Measurements from ENCODE around the gene ZNF14. TPM values are rescaled to one million over a fixed set of nuclear protein-coding genes. Genes with fewer than 3 reads are reported as not detected.
"Not testable (repeated sequence)": the region's sequence is repeated elsewhere in the genome, so short reads cannot be mapped to it uniquely, and the experiment has no call there.

The ZNF14 gene
- total RNA-seq, 3 donors from 2014 or later (not counting 1 experiment from before 2014, with no cell fraction given) = 12.7 to 18.6 (median 14.0) TPM

DNA sequence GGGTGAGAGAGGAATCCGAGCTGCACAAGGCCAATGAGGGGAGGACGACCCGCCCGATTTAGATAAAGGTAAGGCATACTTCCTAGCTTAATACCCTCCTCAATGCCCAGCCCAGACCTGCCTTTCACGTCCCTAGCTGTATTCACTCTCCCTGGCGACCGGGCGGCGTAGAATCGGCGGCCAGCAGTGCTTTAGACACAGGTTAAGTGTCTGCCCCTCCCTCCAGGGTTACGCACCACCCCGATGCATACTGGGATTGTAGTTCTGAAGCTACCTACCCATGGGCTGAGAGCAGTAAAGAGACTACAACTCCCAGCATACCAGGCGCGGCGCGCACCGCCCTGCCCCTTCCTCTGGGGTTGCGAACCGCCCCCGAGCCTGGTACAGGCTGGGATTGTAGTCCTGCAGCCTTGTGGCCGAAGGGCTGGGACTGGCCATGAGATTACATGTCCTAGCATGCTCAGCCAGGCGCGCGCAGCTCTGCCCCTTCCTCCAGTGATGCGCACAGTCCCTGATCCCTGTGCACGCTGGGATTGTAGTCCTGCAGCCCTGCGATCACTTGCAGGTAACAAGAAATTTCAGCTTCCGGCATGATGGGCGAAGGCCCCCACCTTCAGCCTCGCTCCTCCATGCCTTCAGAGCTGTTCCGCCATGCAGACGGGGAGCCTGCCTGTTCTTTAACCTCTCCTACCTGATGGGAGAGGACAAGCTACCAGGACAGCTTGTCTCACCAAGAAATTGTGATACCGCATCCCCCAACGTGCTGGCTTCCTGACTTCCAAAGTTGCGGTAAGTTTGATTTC lies 43.5 kb upstream of the ZNF14 start:
- ATAC-seq (peak; percentile 99 to 100 (median 99)), DNase-seq (peak; percentile 86 to 95)
- H3K27me3 ChIP-seq (ENCODE audit: control insufficient read depth, insufficient read depth, low read length) = no peaks in the 10 kb centered on the region
- peak overlapping the region; percentile 53 for H3K4me3 ChIP-seq (ENCODE audit: low read length)
- WGBS (ENCODE audit: insufficient coverage) = 0% methylated on average over 36 of the region's 36 CpGs
- H3K27me3 Mint-ChIP-seq (ENCODE audit: low read depth in 2 of 2) = no peaks in the 10 kb centered on the region
- H3K4me3 Mint-ChIP-seq = peak overlapping the region; percentile 93
- peak overlapping the region; percentile 58 for H3K27ac ChIP-seq (ENCODE audit: low read length)
- H3K4me1 ChIP-seq (ENCODE audit: control insufficient read depth, insufficient read depth, low read length) = peaks cover 15% of the 10 kb centered on the region
- H3K4me1 Mint-ChIP-seq = peaks cover 20 to 35% of the 10 kb centered on the region in 2 donors
- intact Hi-C loops (cut with micrococcal nuclease) = loop anchor here (1.0 kb wide), 4 partner anchors 43 to 125 kb away; partner anchors contain the start of genes ZNF14, ZNF253 and ZNF506
- no peaks in the 10 kb centered on the region for H3K9me3 Mint-ChIP-seq
- TF ChIP-seq, protein P1, sequence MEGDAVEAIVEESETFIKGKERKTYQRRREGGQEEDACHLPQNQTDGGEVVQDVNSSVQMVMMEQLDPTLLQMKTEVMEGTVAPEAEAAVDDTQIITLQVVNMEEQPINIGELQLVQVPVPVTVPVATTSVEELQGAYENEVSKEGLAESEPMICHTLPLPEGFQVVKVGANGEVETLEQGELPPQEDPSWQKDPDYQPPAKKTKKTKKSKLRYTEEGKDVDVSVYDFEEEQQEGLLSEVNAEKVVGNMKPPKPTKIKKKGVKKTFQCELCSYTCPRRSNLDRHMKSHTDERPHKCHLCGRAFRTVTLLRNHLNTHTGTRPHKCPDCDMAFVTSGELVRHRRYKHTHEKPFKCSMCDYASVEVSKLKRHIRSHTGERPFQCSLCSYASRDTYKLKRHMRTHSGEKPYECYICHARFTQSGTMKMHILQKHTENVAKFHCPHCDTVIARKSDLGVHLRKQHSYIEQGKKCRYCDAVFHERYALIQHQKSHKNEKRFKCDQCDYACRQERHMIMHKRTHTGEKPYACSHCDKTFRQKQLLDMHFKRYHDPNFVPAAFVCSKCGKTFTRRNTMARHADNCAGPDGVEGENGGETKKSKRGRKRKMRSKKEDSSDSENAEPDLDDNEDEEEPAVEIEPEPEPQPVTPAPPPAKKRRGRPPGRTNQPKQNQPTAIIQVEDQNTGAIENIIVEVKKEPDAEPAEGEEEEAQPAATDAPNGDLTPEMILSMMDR (IDR thresholded peaks at IDR 0.05) = no peak
- no peaks in the 10 kb centered on the region for H3K36me3 Mint-ChIP-seq
- H3K27ac Mint-ChIP-seq = peak overlapping the region; percentile 89 to 94
- no peaks in the 10 kb centered on the region for H3K36me3 ChIP-seq (ENCODE audit: control insufficient read depth, insufficient read depth, low read length)
- no peaks in the 10 kb centered on the region for H3K9me3 ChIP-seq (ENCODE audit: control insufficient read depth, insufficient read depth, low read length)

DNA sequence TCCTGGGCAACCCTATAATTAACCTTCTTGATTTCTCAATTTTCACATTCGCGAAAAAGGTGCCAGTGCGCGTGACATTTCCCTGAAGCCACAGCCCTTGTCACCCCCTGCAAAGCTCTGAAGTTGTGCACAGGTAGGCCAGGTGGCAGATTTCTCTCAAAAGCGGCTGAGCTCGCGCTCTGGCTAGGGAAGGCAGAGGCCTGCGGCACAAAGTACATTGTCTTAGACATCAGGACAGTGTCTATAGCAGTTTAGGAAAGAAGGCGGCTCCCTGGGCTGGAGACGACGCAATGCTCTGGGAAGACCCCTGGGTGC lies 42.9 kb upstream of the ZNF14 start:
- Mint-ChIP-seq H3K27me3 (ENCODE audit: low read depth in 2 of 2) (no peaks in the 10 kb centered on the region), H3K36me3 (no peaks in the 10 kb centered on the region), H3K9me3 (no peaks in the 10 kb centered on the region), H3K27ac (peak overlapping the region; percentile 89 to 94), H3K4me1 (peaks cover 20 to 35% of the 10 kb centered on the region in 2 donors), H3K4me3 (peak overlapping the region; percentile 93)
- Histone ChIP-seq H3K27ac (ENCODE audit: low read length) (peak overlapping the region; percentile 58), H3K4me1 (ENCODE audit: control insufficient read depth, insufficient read depth, low read length) (peaks cover 15% of the 10 kb centered on the region), H3K4me3 (ENCODE audit: low read length) (peak overlapping the region; percentile 53), H3K9me3 (ENCODE audit: control insufficient read depth, insufficient read depth, low read length) (no peaks in the 10 kb centered on the region), H3K27me3 (ENCODE audit: control insufficient read depth, insufficient read depth, low read length) (no peaks in the 10 kb centered on the region), H3K36me3 (ENCODE audit: control insufficient read depth, insufficient read depth, low read length) (no peaks in the 10 kb centered on the region)
- WGBS (ENCODE audit: insufficient coverage) = 2% methylated on average over 11 of the region's 11 CpGs
- TF ChIP-seq, protein P1 (IDR thresholded peaks at IDR 0.05) = no peak
- DNase-seq (no peak), ATAC-seq (peak; percentile 0 to 18 (median 12))
- intact Hi-C loops (cut with micrococcal nuclease) = loop anchor here (1.0 kb wide), 4 partner anchors 43 to 125 kb away; partner anchors contain the start of genes ZNF14, ZNF253 and ZNF506

DNA sequence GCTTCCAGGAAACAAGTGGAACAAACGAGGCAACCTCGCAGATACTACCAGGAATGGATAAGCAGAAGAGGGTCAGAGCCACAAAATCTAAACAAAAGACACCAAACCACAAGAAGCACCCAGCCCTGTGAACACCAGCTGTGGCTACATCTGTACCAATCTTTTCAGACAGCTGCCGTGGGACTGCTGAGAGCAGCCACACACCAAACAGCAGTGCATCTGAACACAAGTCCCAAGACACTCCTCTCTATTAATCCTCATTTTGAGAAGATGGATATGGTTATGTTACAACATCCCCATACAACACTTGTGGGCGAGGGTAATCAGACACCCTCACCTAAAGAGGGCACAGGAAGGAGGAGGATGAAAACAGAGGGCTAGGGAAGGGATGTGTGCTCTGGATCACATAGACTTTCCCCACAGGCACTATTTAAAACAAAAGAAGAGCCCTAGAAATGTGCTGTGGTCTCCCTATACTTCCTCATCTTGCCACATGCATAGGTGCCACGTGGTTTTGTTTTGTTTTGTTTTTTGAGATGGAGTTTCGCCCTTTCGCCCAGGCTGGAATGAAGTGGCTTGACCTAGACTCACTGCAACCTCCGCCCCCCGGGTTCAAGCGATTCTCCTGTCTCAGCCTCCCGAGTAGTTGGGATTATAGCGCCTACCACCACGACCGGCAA lies 41.6 kb upstream of the ZNF14 start:
- Mint-ChIP-seq H3K4me1 (peaks cover 20 to 35% of the 10 kb centered on the region in 2 donors), H3K36me3 (no peaks in the 10 kb centered on the region), H3K27me3 (ENCODE audit: low read depth in 2 of 2) (no peaks in the 10 kb centered on the region), H3K9me3 (no peaks in the 10 kb centered on the region), H3K27ac (peak overlapping the region; percentile 10 to 16), H3K4me3 (peak overlapping the region; percentile 53)
- TF ChIP-seq, protein P1 (IDR thresholded peaks at IDR 0.05) = no peak
- 77% methylated on average over 13 of the region's 14 CpGs for WGBS (ENCODE audit: insufficient coverage)
- Histone ChIP-seq H3K9me3 (ENCODE audit: control insufficient read depth, insufficient read depth, low read length) (no peaks in the 10 kb centered on the region), H3K36me3 (ENCODE audit: control insufficient read depth, insufficient read depth, low read length) (no peaks in the 10 kb centered on the region), H3K4me3 (ENCODE audit: low read length) (no peak overlapping the region), H3K4me1 (ENCODE audit: control insufficient read depth, insufficient read depth, low read length) (peaks cover 15% of the 10 kb centered on the region), H3K27me3 (ENCODE audit: control insufficient read depth, insufficient read depth, low read length) (no peaks in the 10 kb centered on the region), H3K27ac (ENCODE audit: low read length) (no peak overlapping the region)
- intact Hi-C loops (cut with micrococcal nuclease) = no loop called here
- no peak for ATAC-seq
- no peak for DNase-seq

DNA sequence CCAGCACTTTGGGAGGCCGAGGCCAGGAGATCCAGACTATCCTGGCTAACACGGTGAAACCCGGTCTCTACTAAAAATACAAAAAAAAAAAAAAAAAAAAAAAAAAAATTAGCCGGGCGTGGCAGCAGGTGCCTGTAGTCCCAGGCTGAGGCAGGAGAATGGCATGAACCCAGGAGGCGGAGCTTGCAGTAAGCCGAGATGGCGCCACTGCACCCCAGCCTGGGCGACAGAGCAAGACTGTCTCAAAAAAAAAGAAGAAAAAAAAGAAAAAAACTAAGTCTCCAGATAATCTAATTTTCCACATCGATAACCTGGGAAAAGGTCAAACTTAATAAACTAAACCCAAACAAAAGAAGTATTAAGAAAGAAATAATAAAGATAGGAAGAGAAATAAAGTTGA lies 39.1 kb upstream of the ZNF14 start:
- H3K4me3 ChIP-seq (ENCODE audit: low read length); H3K27ac ChIP-seq (ENCODE audit: low read length); intact Hi-C loops (cut with micrococcal nuclease); ATAC-seq; H3K4me1 ChIP-seq (ENCODE audit: control insufficient read depth, insufficient read depth, low read length); H3K9me3 Mint-ChIP-seq; H3K36me3 Mint-ChIP-seq; H3K27me3 Mint-ChIP-seq (ENCODE audit: low read depth in 2 of 2); H3K27me3 ChIP-seq (ENCODE audit: control insufficient read depth, insufficient read depth, low read length); H3K36me3 ChIP-seq (ENCODE audit: control insufficient read depth, insufficient read depth, low read length); DNase-seq; H3K9me3 ChIP-seq (ENCODE audit: control insufficient read depth, insufficient read depth, low read length); H3K27ac Mint-ChIP-seq; H3K4me3 Mint-ChIP-seq: not testable (repeated sequence)
- H3K4me1 Mint-ChIP-seq = peaks cover 3 to 15% of the 10 kb centered on the region in 2 donors
- 84% methylated on average over 5 of the region's 10 CpGs for WGBS (ENCODE audit: insufficient coverage)

DNA sequence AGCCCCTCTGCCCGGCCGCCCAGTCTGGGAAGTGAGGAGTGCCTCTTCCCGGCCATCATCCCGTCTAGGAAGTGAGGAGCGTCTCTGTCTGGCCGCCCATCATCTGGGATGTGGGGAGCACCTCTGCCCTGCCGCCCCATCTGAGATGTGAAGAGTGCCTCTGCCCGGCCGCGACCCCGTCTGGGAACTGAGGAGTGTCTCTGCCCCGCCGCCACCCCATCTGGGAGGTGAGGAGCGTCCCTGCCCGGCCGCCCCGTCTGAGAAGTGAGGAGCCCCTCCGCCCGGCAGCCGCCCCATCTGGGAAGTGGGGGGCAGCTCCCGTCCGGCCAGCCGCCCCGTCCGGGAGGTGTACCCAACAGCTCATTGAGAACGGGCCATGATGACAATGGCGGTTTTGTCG lies 37.1 kb upstream of the ZNF14 start:
- H3K27ac Mint-ChIP-seq; intact Hi-C loops (cut with micrococcal nuclease); H3K27ac ChIP-seq (ENCODE audit: low read length); H3K27me3 Mint-ChIP-seq (ENCODE audit: low read depth in 2 of 2); H3K4me1 ChIP-seq (ENCODE audit: control insufficient read depth, insufficient read depth, low read length); H3K36me3 Mint-ChIP-seq; H3K36me3 ChIP-seq (ENCODE audit: control insufficient read depth, insufficient read depth, low read length); H3K4me1 Mint-ChIP-seq; H3K4me3 ChIP-seq (ENCODE audit: low read length); H3K4me3 Mint-ChIP-seq; H3K9me3 Mint-ChIP-seq; H3K9me3 ChIP-seq (ENCODE audit: control insufficient read depth, insufficient read depth, low read length); ATAC-seq; H3K27me3 ChIP-seq (ENCODE audit: control insufficient read depth, insufficient read depth, low read length); DNase-seq: not testable (repeated sequence)
- WGBS (ENCODE audit: insufficient coverage) = 96% methylated on average over 25 of the region's 28 CpGs

All from natural killer cell (primary cell).